Fibroblast of the aortic adventitia (primary cell): Measurements from ENCODE around the gene CCDC51. TPM values are rescaled to one million over a fixed set of nuclear protein-coding genes. Genes with fewer than 3 reads are reported as not detected.

Experiments used
- DNase-seq: peaks from one replicate; pipeline ENCODE4 v3.0.0-alpha.2; 2010; ENCODE audit warnings: low read depth
- H3K4me3 ChIP-seq: 2 replicates; pipeline ENCODE4 v1.5.1; 2011; ENCODE audit warnings: low read depth, mild to moderate bottlenecking, control low read depth, low read length, moderate library complexity
- CTCF ChIP-seq: IDR thresholded peaks from 2 replicates; pipeline ENCODE4 v1.5.1; 2011; ENCODE audit warnings: mild to moderate bottlenecking, low read length, control low read depth, inconsistent platforms; ENCODE audit not compliant: insufficient read depth
- total RNA-seq: library from RNA; depleted of rRNA; stranded (reverse); fragments of >200 nt; gene quantifications from 2 replicates; pipeline ENCODE4 v1.2.3, GENCODE V29; 2012; ENCODE audit warnings: low replicate concordance

Gene CCDC51
- total RNA-seq, 1 donor, result 19.3 TPM

GRCh38 chr3:48395714-48396113 lies 44.2 kb downstream of the CCDC51 start:
- no peak overlapping the region for H3K4me3 ChIP-seq
- DNase-seq, result no peak
- no peak for TF ChIP-seq CTCF

- TF ChIP-seq CTCF, result no peak
- no peak for DNase-seq
- no peak overlapping the region for H3K4me3 ChIP-seq
These were observed 45.5 kb downstream of the CCDC51 start for GRCh38 chr3:48394391-48394790.

- TF ChIP-seq CTCF, result no peak
- no peak overlapping the region for H3K4me3 ChIP-seq
- no peak for DNase-seq
These were observed 51.0 kb downstream of the CCDC51 start for GRCh38 chr3:48388966-48389365.

GRCh38 chr3:48387634-48388033 lies 52.3 kb downstream of the CCDC51 start:
- no peak for TF ChIP-seq CTCF
- no peak for DNase-seq
- no peak overlapping the region for H3K4me3 ChIP-seq

Other genes starting within 250 kb of the CCDC51 start
- gene CAMP, start 216.6 kb downstream of the CCDC51 start, total RNA-seq, result not detected in 2 replicates
- gene ZNF589, start 199.0 kb downstream of the CCDC51 start, total RNA-seq, result 5.6 and 8.6 TPM in 2 replicates
- 22.4 and 22.7 TPM in 2 replicates for gene NME6, start 138.8 kb downstream of the CCDC51 start, total RNA-seq
- not detected in 2 replicates for gene SPINK8, start 106.5 kb downstream of the CCDC51 start, total RNA-seq
- gene FBXW12, start 67.9 kb downstream of the CCDC51 start, total RNA-seq, result 0.27 TPM in 1 of 2 replicates, not detected in the other
- gene PLXNB1, start 10.0 kb downstream of the CCDC51 start, total RNA-seq, result 30.0 and 59.5 TPM in 2 replicates
- gene TMA7, start 138 bp upstream of the CCDC51 start, total RNA-seq, result 234 and 390 TPM in 2 replicates
- 4.0 and 14.5 TPM in 2 replicates for gene ATRIP, start 6.6 kb upstream of the CCDC51 start, total RNA-seq
- gene SHISA5, start 64.1 kb upstream of the CCDC51 start, total RNA-seq, result 60.4 and 107 TPM in 2 replicates
- gene PFKFB4, start 116.7 kb upstream of the CCDC51 start, total RNA-seq, result 4.7 and 6.1 TPM in 2 replicates
- 0.54 TPM in 1 of 2 replicates, not detected in the other for gene UCN2, start 123.7 kb upstream of the CCDC51 start, total RNA-seq
- gene COL7A1, start 155.2 kb upstream of the CCDC51 start, total RNA-seq, result 8.6 and 10.2 TPM in 2 replicates
- 97.2 and 196 TPM in 2 replicates for gene UQCRC1, start 169.5 kb upstream of the CCDC51 start, total RNA-seq
- gene TMEM89, start 181.7 kb upstream of the CCDC51 start, total RNA-seq, result not detected in 2 replicates
- 11.6 and 19.5 TPM in 2 replicates for gene SLC26A6, start 195.3 kb upstream of the CCDC51 start, total RNA-seq
- 0.81 and 0.98 TPM in 2 replicates for gene CELSR3, start 222.8 kb upstream of the CCDC51 start, total RNA-seq
- gene NCKIPSD, start 245.8 kb upstream of the CCDC51 start, total RNA-seq, result 8.1 and 20.0 TPM in 2 replicates